HCT116 (cell line): ENCODE data around the gene SYTL2. TPM values are rescaled to one million over a fixed set of nuclear protein-coding genes. Genes with fewer than 3 reads are reported as not detected.

Experiments used
- ATAC-seq: fragments of 200-7000 bp; cut with Tn5 transposase; 2 replicates; pipeline ENCODE4 v1.9.1; 2020; ENCODE audit warnings: mild to moderate bottlenecking, moderate library complexity
- BruUV-seq: library from RNA; stranded (reverse); fragments of 400-500 nt; replicated peaks from 2 replicates; lab custom pipeline; 2021; lab: Mats Ljungman, UMichigan
- CTCF ChIA-PET: fragments of 300-600 bp; sonication (Branson Sonifier 250); formaldehyde crosslinking; loops from one replicate; lab custom pipeline; 2021; ENCODE audit warnings: antibody characterized with exemption; lab: Charles Lee
- POLR2A ChIA-PET: fragments of 300-600, 350-600 bp; sonication (Branson Sonifier 250); formaldehyde crosslinking; loops from one replicate; lab custom pipeline; 2021; ENCODE audit warnings: antibody characterized with exemption; lab: Charles Lee
- RAD21 ChIA-PET, 2 experiments: fragments of 300-600 bp; sonication (Branson Sonifier 250); formaldehyde crosslinking; loops; one replicate each; lab custom pipeline; 2023; ENCODE audit warnings: low total read pairs in 2 of 2; ENCODE audit not compliant: uncharacterized antibody in 2 of 2, unreplicated experiment in 2 of 2, low non-redundant PET in 1 of 2; lab: Charles Lee
- DNase-seq: peaks from one replicate; pipeline ENCODE4 v3.0.0-alpha.2; 2010; ENCODE audit warnings: low read depth, low spot score
- H2AFZ ChIP-seq: fragments of 200-600 bp; shearing (Covaris generic), sonication (generic); 2 replicates; pipeline ENCODE4 v1.6.1; 2017; ENCODE audit warnings: low read depth, mixed run types, mixed read lengths, antibody characterized with exemption, low read length; ENCODE audit not compliant: poor library complexity, severe bottlenecking
- H3K27ac ChIP-seq: 2 replicates; pipeline ENCODE4 v1.5.1; 2012; ENCODE audit warnings: low read depth, low read length
- H3K27me3 ChIP-seq: fragments of 200-600 bp; sonication (generic); 2 replicates; pipeline ENCODE4 v1.6.1; 2016; ENCODE audit warnings: mixed run types, low read length, mixed read lengths; ENCODE audit not compliant: insufficient read depth
- H3K36me3 ChIP-seq, 2 experiments: fragments of 200-500 bp in 1 of 2; fragments of 200-600 bp in 1 of 2; sonication (Bioruptor generic) in 1 of 2; sonication (generic) in 1 of 2; 2 replicates each; pipeline versions ENCODE4 v1.5.1 to v1.6.1; 2014 to 2016; ENCODE audit warnings: low read length in 2 of 2, inconsistent platforms in 1 of 2, mixed read lengths in 1 of 2, mixed run types in 1 of 2; ENCODE audit not compliant: insufficient read depth in 2 of 2, control insufficient read depth in 1 of 2
- H3K4me1 ChIP-seq, 2 experiments: fragments of 200-600 bp in 1 of 2; sonication (generic) in 1 of 2; 2 replicates each; pipeline versions ENCODE4 v1.5.1 to v1.6.1; 2012 to 2017; ENCODE audit warnings: low read length in 2 of 2, inconsistent platforms in 1 of 2, mild to moderate bottlenecking in 1 of 2, mixed read lengths in 1 of 2, mixed run types in 1 of 2, moderate library complexity in 1 of 2; ENCODE audit not compliant: insufficient read depth in 2 of 2, control insufficient read depth in 1 of 2
- H3K4me2 ChIP-seq: fragments of 200-600 bp; sonication (generic); 2 replicates; pipeline ENCODE4 v1.6.1; 2017; ENCODE audit warnings: mixed run types, low read length, mixed read lengths
- H3K4me3 ChIP-seq, 2 experiments: fragments of 200-600 bp in 1 of 2; sonication (generic) in 1 of 2; replicated peaks in 1 of 2; 2 replicates each; pipeline ENCODE4 v1.5.1; 2011 to 2016; ENCODE audit warnings: low read length in 2 of 2, control low read depth in 1 of 2, low read depth in 1 of 2, mild to moderate bottlenecking in 1 of 2, mixed read lengths in 1 of 2, mixed run types in 1 of 2
- H3K79me2 ChIP-seq: fragments of 200-600 bp; sonication (generic); 2 replicates; pipeline ENCODE4 v1.6.1; 2017; ENCODE audit warnings: mild to moderate bottlenecking, mixed run types, low read length, moderate library complexity, mixed read lengths; ENCODE audit not compliant: insufficient read depth
- H3K9ac ChIP-seq: fragments of 200-600 bp; sonication (generic); 2 replicates; pipeline ENCODE4 v1.6.1; 2016; ENCODE audit warnings: low read length, mixed read lengths
- H3K9me2 ChIP-seq: fragments of 200-600 bp; sonication (generic), shearing (Covaris generic); 2 replicates; pipeline ENCODE4 v1.6.1; 2017; ENCODE audit warnings: mixed run types, mild to moderate bottlenecking, moderate library complexity; ENCODE audit not compliant: insufficient read depth
- H3K9me3 ChIP-seq, 2 experiments: fragments of 200-500 bp in 1 of 2; fragments of 200-600 bp in 1 of 2; sonication (Bioruptor generic) in 1 of 2; sonication (generic) in 1 of 2; 2 replicates each; pipeline ENCODE4 v1.6.1; 2014 to 2017; ENCODE audit warnings: low read length in 2 of 2, mixed read lengths in 2 of 2, inconsistent platforms in 1 of 2, low read depth in 1 of 2, mild to moderate bottlenecking in 1 of 2, mixed run types in 1 of 2, moderate library complexity in 1 of 2; ENCODE audit not compliant: control insufficient read depth in 1 of 2, insufficient read depth in 1 of 2
- H4K20me1 ChIP-seq: fragments of 200-600 bp; sonication (generic), shearing (Covaris generic); 2 replicates; pipeline ENCODE4 v1.6.1; 2017; ENCODE audit warnings: mixed run types, mild to moderate bottlenecking, moderate library complexity; ENCODE audit not compliant: insufficient read depth
- CEBPB ChIP-seq: IDR thresholded peaks from 2 replicates; pipeline ENCODE4 v1.6.1; 2012; ENCODE audit warnings: low read depth
- CTCF ChIP-seq, 3 experiments: fragments of 200-600 bp in 1 of 3; sonication (generic) in 1 of 3; IDR thresholded peaks in 2 of 3; conservative IDR thresholded peaks in 1 of 3; 2 replicates each; pipeline ENCODE4 v1.5.1; 2012 to 2017; ENCODE audit warnings: low read depth in 2 of 3, low read length in 2 of 3, antibody characterized with exemption in 1 of 3, borderline replicate concordance in 1 of 3, control low read depth in 1 of 3, mild to moderate bottlenecking in 1 of 3, mixed read lengths in 1 of 3, mixed run types in 1 of 3, moderate library complexity in 1 of 3; ENCODE audit not compliant: insufficient read depth in 1 of 3
- EZH2 ChIP-seq: fragments of 200-600 bp; sonication (generic); IDR thresholded peaks from 2 replicates; pipeline ENCODE4 v1.6.1; 2017; ENCODE audit warnings: antibody characterized with exemption, mixed run types
- FOSL1 ChIP-seq: IDR thresholded peaks from 2 replicates; pipeline ENCODE4 v1.6.1; 2012; ENCODE audit warnings: low read depth
- JUND ChIP-seq: IDR thresholded peaks from 2 replicates; pipeline ENCODE4 v1.6.1; 2012
- RAD21 ChIP-seq: IDR thresholded peaks from 2 replicates; pipeline ENCODE4 v1.6.1; 2012; ENCODE audit warnings: low read depth, mild to moderate bottlenecking
- REST ChIP-seq: IDR thresholded peaks from 2 replicates; pipeline ENCODE4 v1.6.1; 2012; ENCODE audit warnings: low read depth
- SP1 ChIP-seq: IDR thresholded peaks from 2 replicates; pipeline ENCODE4 v1.6.1; 2012; ENCODE audit warnings: low read depth
- SRF ChIP-seq: IDR thresholded peaks from 2 replicates; pipeline ENCODE4 v1.6.1; 2012; ENCODE audit warnings: low read depth
- TCF7L2 ChIP-seq: IDR thresholded peaks from 2 replicates; pipeline ENCODE4 v1.7.0; 2011; ENCODE audit warnings: borderline replicate concordance, inconsistent platforms; ENCODE audit not compliant: insufficient read depth, insufficient read length; ENCODE audit errors: extremely low read depth
- ZFX ChIP-seq: fragments of 450-650 bp; IDR thresholded peaks from 2 replicates; pipeline ENCODE4 v1.6.1; 2017
- ZNF274 ChIP-seq: fragments of 200-500 bp; sonication (Bioruptor generic); IDR thresholded peaks from 2 replicates; pipeline ENCODE4 v1.6.1; 2014; ENCODE audit warnings: mild to moderate bottlenecking, low read depth, low read length, inconsistent platforms
- intact Hi-C: fragments of 100-400 bp; cut with micrococcal nuclease; formaldehyde crosslinking; loops from 2 replicates; pipeline ENCODE4 v1.10.0; 2022
- total RNA-seq: library from RNA; stranded (reverse); gene quantifications from one replicate; pipeline ENCODE4 v1.2.1, GENCODE V29; 2021; ENCODE audit not compliant: unreplicated experiment
- TF ChIP-seq, protein P1 (sequence below): IDR thresholded peaks from 2 replicates; pipeline ENCODE4 v1.6.1; 2011; ENCODE audit warnings: mild to moderate bottlenecking, low read length, moderate library complexity; ENCODE audit not compliant: insufficient replicate concordance; ENCODE audit errors: extremely low read depth
- TF ChIP-seq, protein P2 (sequence below): IDR thresholded peaks from 2 replicates; pipeline ENCODE4 v1.6.1; 2012

SYTL2 gene
- total RNA-seq, 1 experiment from 2014 or later = 12.6 TPM

DNA sequence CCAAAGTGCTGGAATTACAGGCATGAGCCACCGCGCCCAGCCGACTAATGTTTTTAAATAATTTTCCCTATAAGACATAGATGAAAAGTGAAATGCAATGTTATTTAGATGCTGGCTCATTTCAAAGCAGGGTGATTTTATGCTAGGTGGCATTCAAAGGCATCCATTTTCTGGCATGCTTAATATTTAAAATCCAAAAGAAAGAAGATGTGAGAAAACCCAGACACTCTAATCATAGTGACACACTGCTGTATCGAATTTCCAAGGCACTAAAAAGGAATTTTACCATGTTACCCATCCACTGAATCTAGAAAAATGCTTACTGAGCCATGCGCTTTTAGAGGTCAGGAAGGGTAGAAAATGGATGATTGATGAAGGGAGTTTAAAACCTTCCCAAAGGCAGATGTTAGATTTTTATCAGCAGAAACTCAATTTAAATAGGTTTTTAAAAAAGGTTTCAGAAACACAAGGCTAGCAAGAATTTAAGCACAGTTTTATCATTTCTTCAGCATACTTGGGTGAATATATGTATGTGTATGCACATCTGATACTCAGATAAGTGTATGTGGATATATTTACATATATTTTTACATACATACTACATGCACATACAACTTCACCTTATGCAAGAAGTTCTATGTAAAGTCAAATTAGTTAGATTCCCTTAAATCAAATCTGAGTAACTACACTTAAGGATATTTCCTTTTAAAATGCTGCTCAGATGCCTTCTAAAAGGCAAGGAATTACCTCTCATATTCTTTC, 100.8 kb downstream of the SYTL2 start:
- Histone ChIP-seq H3K4me1 (peaks cover 0 to 7% of the 10 kb centered on the region in 2 experiments; a peak in 1 of 4 replicates), H2AFZ (no peak overlapping the region), H3K4me2 (no peak overlapping the region), H3K27me3 (no peaks in the 10 kb centered on the region), H3K9ac (no peak overlapping the region), H3K4me3 (no peak overlapping the region), H4K20me1 (no peaks in the 10 kb centered on the region), H3K27ac (no peak overlapping the region), H3K9me3 (no peaks in the 10 kb centered on the region), H3K79me2 (no peaks in the 10 kb centered on the region), H3K36me3 (no peaks in the 10 kb centered on the region), H3K9me2 (no peaks in the 10 kb centered on the region)
- no TSS peak for BruUV-seq
- CTCF ChIA-PET = no interaction called here
- intact Hi-C loops = no loop called here
- POLR2A ChIA-PET = no interaction called here
- TF ChIP-seq EZH2 = no peak
- TF ChIP-seq, protein P1, sequence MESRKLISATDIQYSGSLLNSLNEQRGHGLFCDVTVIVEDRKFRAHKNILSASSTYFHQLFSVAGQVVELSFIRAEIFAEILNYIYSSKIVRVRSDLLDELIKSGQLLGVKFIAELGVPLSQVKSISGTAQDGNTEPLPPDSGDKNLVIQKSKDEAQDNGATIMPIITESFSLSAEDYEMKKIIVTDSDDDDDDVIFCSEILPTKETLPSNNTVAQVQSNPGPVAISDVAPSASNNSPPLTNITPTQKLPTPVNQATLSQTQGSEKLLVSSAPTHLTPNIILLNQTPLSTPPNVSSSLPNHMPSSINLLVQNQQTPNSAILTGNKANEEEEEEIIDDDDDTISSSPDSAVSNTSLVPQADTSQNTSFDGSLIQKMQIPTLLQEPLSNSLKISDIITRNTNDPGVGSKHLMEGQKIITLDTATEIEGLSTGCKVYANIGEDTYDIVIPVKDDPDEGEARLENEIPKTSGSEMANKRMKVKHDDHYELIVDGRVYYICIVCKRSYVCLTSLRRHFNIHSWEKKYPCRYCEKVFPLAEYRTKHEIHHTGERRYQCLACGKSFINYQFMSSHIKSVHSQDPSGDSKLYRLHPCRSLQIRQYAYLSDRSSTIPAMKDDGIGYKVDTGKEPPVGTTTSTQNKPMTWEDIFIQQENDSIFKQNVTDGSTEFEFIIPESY = no peak
- TF ChIP-seq JUND = no peak
- no peak for TF ChIP-seq CEBPB
- TF ChIP-seq, protein P2, sequence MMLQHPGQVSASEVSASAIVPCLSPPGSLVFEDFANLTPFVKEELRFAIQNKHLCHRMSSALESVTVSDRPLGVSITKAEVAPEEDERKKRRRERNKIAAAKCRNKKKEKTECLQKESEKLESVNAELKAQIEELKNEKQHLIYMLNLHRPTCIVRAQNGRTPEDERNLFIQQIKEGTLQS = no peak
- no peak for TF ChIP-seq ZNF274
- TF ChIP-seq REST = no peak
- TF ChIP-seq RAD21 = no peak
- no peak for TF ChIP-seq TCF7L2
- no peak for TF ChIP-seq ZFX
- TF ChIP-seq SP1 = no peak
- no peak for TF ChIP-seq CTCF (IDR thresholded peaks at IDR 0.05 in 2 of 3, conservative IDR thresholded peaks at IDR 0.05 in 1 of 3; ENCODE audit: borderline replicate concordance in 1 of 3, insufficient read depth in 1 of 3, low read depth in 2 of 3, low read length in 2 of 3)
- no peak for TF ChIP-seq FOSL1
- no peak for TF ChIP-seq SRF
- RAD21 ChIA-PET = no interaction called here
- ATAC-seq = no peak
- no peak for DNase-seq
